Smooth muscle cell (in vitro differentiated cells): ENCODE data around the gene PANX1. TPM values are rescaled to one million over a fixed set of nuclear protein-coding genes. Genes with fewer than 3 reads are reported as not detected.

Experiments
- DNase-seq: peaks from one replicate; lab custom pipeline; 2025; ENCODE audit not compliant: unreplicated experiment; lab: John Stamatoyannopoulos, UW
- H2AFZ ChIP-seq: fragments of 200-600 bp; sonication (generic); 2 replicates; pipeline ENCODE4 v1.6.0; 2016; ENCODE audit warnings: antibody characterized with exemption, low read depth, mild to moderate bottlenecking
- H3F3A ChIP-seq: fragments of 200-600 bp; sonication (generic); 2 replicates; pipeline ENCODE4 v1.6.0; 2017; ENCODE audit warnings: antibody characterized with exemption, low read depth
- H3K27ac ChIP-seq: fragments of 200-600 bp; sonication (generic); 2 replicates; pipeline ENCODE4 v1.5.1; 2016; ENCODE audit warnings: low read depth, mild to moderate bottlenecking
- H3K27me3 ChIP-seq: fragments of 200-600 bp; sonication (generic); 2 replicates; pipeline ENCODE4 v1.6.1; 2016; ENCODE audit warnings: low read depth, mild to moderate bottlenecking
- H3K36me3 ChIP-seq: fragments of 200-600 bp; sonication (generic); 2 replicates; pipeline ENCODE4 v1.5.1; 2016; ENCODE audit warnings: low read depth
- H3K4me1 ChIP-seq: fragments of 200-600 bp; sonication (generic); 2 replicates; pipeline ENCODE4 v1.5.1; 2016; ENCODE audit warnings: low read depth
- H3K4me2 ChIP-seq: fragments of 200-600 bp; sonication (generic); 2 replicates; pipeline ENCODE4 v1.6.0; 2016; ENCODE audit warnings: mild to moderate bottlenecking
- H3K4me3 ChIP-seq: fragments of 200-600 bp; sonication (generic); 2 replicates; pipeline ENCODE4 v1.5.1; 2016; ENCODE audit warnings: mild to moderate bottlenecking
- H3K79me2 ChIP-seq: fragments of 200-600 bp; sonication (generic); 2 replicates; pipeline ENCODE4 v1.6.0; 2016; ENCODE audit warnings: low read depth, mild to moderate bottlenecking
- H3K9ac ChIP-seq: fragments of 200-600 bp; sonication (generic); 2 replicates; pipeline ENCODE4 v1.6.0; 2016; ENCODE audit warnings: low read depth
- H3K9me3 ChIP-seq: fragments of 200-600 bp; sonication (generic); replicated peaks from 2 replicates; pipeline ENCODE4 v1.5.1; 2016; ENCODE audit warnings: low read depth
- H4K20me1 ChIP-seq: fragments of 200-600 bp; sonication (generic); 2 replicates; pipeline ENCODE4 v1.6.0; 2016; ENCODE audit warnings: low read depth
- CTCF ChIP-seq: fragments of 200-600 bp; sonication (generic); IDR thresholded peaks from 2 replicates; pipeline ENCODE4 v1.5.1; 2017; ENCODE audit warnings: borderline replicate concordance, mild to moderate bottlenecking, antibody characterized with exemption; ENCODE audit not compliant: insufficient read depth, poor library complexity, severe bottlenecking
- WGBS: methylation state at CpG from one replicate; pipeline ENCODE4 v1.1.7; 2016; ENCODE audit warnings: low lambda C conversion rate; 5-methylcytosine and 5-hydroxymethylcytosine counted together
- polyA plus RNA-seq: library from polyadenylated mRNA; unstranded; fragments of >200 nt; fragmentation: Nextera tagmentation; extraction: Ambion mirVana; gene quantifications from 2 replicates; pipeline ENCODE4 v1.2.1, GENCODE V29; 2016
- total RNA-seq: library from RNA; depleted of rRNA; stranded (reverse); fragments of >200 nt; gene quantifications from 2 replicates; pipeline ENCODE4 v1.2.3, GENCODE V29; 2014

PANX1 gene
- total and polyA plus RNA-seq, 2 experiments from 2014 or later = 32.2 to 81.2 TPM

GRCh38 chr11:94169516-94169915 is 40.9 kb downstream of the PANX1 start:
- Histone ChIP-seq H3K4me1 (no peaks in the 10 kb centered on the region), H3F3A (no peaks in the 10 kb centered on the region), H2AFZ (no peak overlapping the region), H3K36me3 (no peaks in the 10 kb centered on the region), H3K27ac (no peak overlapping the region), H3K4me3 (no peak overlapping the region), H3K79me2 (peaks cover 93% of the 10 kb centered on the region), H3K27me3 (no peaks in the 10 kb centered on the region), H3K4me2 (no peak overlapping the region), H3K9me3 (no peaks in the 10 kb centered on the region), H3K9ac (no peak overlapping the region), H4K20me1 (peaks cover 96% of the 10 kb centered on the region)
- WGBS = 70% methylated on average over 4 of the region's 4 CpGs
- no peak for DNase-seq
- TF ChIP-seq CTCF = no peak

GRCh38 chr11:94169930-94170545 is 41.4 kb downstream of the PANX1 start:
- WGBS = 93% methylated on average over 8 of the region's 8 CpGs
- DNase-seq = no peak
- TF ChIP-seq CTCF = no peak
- Histone ChIP-seq H3K36me3 (no peaks in the 10 kb centered on the region), H3K27me3 (no peaks in the 10 kb centered on the region), H2AFZ (no peak overlapping the region), H3K4me2 (no peak overlapping the region), H3K27ac (no peak overlapping the region), H3F3A (no peaks in the 10 kb centered on the region), H3K9me3 (no peaks in the 10 kb centered on the region), H3K79me2 (peaks cover 93% of the 10 kb centered on the region), H3K9ac (no peak overlapping the region), H4K20me1 (peaks cover 96% of the 10 kb centered on the region), H3K4me3 (no peak overlapping the region), H3K4me1 (peaks cover 3% of the 10 kb centered on the region)

- TF ChIP-seq CTCF = no peak
- no peak overlapping the region for H3K9ac ChIP-seq
- H3K36me3 ChIP-seq = no peaks in the 10 kb centered on the region
- no peak for DNase-seq
- H3K27me3 ChIP-seq = no peaks in the 10 kb centered on the region
- H3K4me3 ChIP-seq = no peak overlapping the region
- H3K27ac ChIP-seq = no peak overlapping the region
- H3K4me1 ChIP-seq = peaks cover 6% of the 10 kb centered on the region
- peaks cover 97% of the 10 kb centered on the region for H4K20me1 ChIP-seq
- no peak overlapping the region for H2AFZ ChIP-seq
- H3K4me2 ChIP-seq = no peak overlapping the region
- no peaks in the 10 kb centered on the region for H3K9me3 ChIP-seq
- no peaks in the 10 kb centered on the region for H3F3A ChIP-seq
- H3K79me2 ChIP-seq = peaks cover 86% of the 10 kb centered on the region
Observed at GRCh38 chr11:94170953-94171352, 42.3 kb downstream of the PANX1 start.
